GM18526 (cell line): ENCODE measurements around the gene MX2.
A peak's percentile ranks its signal among the peaks of the same experiment; 100 is the strongest.

Source experiments
- POLR2A ChIP-seq: IDR thresholded peaks from 3 replicates; pipeline ENCODE4 v1.6.1; 2011; ENCODE audit not compliant: insufficient read length; ENCODE audit errors: extremely low read depth

MX2 gene, protein sequence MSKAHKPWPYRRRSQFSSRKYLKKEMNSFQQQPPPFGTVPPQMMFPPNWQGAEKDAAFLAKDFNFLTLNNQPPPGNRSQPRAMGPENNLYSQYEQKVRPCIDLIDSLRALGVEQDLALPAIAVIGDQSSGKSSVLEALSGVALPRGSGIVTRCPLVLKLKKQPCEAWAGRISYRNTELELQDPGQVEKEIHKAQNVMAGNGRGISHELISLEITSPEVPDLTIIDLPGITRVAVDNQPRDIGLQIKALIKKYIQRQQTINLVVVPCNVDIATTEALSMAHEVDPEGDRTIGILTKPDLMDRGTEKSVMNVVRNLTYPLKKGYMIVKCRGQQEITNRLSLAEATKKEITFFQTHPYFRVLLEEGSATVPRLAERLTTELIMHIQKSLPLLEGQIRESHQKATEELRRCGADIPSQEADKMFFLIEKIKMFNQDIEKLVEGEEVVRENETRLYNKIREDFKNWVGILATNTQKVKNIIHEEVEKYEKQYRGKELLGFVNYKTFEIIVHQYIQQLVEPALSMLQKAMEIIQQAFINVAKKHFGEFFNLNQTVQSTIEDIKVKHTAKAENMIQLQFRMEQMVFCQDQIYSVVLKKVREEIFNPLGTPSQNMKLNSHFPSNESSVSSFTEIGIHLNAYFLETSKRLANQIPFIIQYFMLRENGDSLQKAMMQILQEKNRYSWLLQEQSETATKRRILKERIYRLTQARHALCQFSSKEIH

DNA sequence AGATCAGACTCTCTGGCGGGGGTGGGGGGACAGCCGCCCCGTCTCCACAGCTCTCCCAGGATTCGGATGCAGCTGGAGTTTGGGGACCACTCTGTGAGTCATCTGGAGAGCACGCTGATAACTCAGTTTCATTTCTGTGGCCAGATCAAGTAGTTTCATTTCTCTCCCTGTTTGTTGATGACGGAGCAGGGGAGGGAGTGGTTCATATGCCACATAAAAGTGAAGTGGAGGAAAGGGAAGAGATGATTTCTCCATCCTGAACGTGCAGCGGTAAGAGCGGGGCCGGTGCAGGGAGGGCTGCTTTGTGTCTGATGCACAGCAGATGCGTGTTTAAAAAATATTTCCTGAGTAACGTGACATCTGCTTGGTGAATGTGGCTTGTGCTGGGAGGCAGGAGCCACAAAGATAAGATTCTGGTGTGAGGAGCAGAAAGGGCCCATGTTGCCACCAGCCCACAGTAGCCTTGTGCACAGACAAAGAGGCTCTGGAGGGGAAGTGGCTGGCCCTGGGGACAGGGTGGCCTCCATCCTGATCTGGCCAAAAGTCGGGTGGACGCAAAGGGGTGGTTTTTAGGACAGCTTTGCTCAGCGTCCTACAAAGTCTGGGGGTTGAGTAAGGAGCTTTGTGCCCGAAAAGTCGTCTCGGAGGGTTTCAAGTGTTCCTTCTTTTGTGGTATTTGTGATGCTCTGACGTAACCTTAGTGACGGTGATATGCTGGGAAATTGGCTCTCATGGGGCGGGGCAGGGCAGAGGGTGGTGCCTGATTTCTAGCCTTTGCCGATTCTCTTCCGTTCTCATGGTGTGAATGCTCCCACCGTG lies at the start of gene MX2:
Gene MX2 (plus strand): TSS at position 242 of the 819 bp plus-strand sequence. CDS start 14,880 bp downstream, outside the sequence.
- peak; percentile 67 for TF ChIP-seq POLR2A

DNA sequence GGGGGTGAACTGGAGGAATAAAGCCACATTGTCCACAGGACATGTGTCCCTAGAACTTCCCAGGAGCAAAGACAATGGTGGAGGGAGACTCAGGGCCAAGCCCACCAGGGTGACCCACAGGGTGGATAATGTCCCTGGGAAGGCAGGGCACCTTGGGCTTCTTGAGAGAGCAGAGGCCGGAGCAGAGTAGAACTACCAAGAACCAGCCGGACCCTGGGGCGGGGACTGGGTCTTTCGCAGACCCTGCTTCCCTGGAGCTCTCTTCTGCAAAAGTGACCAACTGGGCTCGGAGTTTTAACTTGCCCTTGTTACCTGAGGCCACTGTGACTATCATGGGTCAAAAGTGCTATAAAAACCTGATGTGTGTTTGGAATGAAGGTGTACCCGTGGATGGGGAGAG lies 46.1 kb upstream of the MX2 start:
- no peak for TF ChIP-seq POLR2A

DNA sequence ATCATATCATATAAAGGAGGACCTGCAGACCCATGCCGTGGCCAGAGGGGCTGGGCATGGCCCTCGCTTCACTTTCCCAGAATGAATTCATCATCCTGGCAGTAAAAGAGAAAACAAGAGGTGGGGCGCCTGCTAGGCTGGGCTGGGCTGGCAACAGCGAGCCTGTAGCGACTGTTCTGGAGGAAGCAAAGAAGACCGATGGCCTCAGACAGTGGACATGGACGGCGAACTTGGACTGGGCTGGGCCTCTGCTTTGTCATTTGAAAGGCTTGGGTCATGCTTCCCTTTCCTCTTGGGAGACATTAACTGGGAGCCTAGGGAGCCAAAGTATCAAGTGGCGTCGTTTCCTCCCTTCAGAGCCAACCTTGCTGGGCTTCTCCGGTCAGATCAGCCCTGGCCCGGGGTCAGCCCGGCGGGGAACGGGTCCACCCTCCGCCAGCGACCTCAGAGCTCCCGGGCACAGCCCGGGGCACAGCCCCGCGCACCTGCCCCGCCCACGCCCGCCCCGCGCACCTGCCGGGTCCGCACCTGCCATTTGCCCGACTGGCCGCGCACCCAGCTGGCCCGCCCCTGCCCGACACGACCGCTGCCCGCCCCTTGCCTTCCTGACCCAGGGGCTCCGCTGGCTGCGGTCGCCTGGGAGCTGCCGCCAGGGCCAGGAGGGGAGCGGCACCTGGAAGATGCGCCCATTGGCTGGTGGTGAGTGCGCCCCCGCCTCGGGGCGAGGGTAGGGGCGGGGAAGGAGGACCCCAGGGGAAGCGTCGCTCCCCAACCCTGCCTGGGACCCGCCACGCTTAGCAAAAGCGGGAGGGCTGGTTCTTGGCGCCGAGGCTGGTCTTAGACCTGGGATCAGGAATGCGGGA lies 45.4 kb upstream of the MX2 start, which contains the start of gene FAM3B:
Gene FAM3B (plus strand): TSS at position 602 of the 863 bp plus-strand sequence. CDS start 79 bp downstream, at position 681.
- TF ChIP-seq POLR2A: no peak

DNA sequence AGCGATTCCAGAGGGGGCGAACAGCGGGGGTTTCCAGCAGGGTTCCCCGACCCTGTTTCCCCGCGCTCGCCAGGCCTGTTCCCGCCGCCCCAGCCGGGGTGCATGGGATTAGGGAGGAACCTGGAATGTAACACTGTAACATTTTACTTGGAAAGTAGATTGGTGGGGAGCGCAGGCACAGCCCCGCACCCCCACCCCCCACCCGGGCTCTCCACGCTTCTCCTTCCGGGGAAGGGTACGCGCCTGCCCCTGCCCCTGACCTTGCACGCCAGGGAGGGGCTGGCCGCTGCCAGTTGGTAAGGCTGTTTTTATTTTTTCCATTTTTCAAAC lies 44.8 kb upstream of the MX2 start:
- TF ChIP-seq POLR2A: no peak

DNA sequence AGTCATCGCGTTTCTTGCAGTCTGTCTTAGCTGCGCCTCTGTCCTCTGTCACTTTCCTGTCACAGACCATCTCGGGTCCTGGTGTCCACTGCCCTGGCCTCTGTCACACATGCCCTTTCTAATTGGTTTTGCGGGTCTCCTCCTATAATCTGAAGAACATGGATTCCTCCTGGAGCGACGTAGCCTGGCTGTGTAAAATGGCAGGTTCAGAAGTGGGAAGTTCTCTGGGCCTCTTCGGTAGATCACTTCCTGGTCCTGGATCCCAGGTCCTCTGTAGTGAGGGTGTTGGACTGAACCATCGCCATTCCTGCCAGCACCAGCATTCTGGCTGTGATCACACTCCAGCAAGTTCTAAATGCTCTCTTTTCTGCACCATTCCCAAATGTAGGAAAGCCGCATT lies 44.4 kb upstream of the MX2 start:
- TF ChIP-seq POLR2A: no peak

DNA sequence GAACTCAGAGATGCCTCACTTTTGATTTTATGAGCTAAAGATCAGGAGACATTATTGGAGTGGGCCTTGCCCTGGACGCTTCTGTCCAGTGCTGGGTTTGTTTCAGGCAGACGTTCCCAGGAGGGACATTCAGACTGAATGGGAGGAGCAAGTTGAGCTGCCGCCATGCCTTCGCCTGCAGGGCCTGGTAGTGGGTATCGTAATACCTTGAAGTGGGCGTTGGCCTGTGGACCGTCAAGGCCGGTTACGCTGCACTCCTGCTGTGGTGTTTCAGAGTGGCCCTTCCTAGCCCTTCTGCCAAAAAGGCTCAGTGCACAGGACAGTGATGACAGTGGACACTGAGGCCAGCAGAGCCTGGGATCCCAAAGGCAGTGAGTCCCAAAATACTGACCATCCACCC lies 43.6 kb upstream of the MX2 start:
- no peak for TF ChIP-seq POLR2A

DNA sequence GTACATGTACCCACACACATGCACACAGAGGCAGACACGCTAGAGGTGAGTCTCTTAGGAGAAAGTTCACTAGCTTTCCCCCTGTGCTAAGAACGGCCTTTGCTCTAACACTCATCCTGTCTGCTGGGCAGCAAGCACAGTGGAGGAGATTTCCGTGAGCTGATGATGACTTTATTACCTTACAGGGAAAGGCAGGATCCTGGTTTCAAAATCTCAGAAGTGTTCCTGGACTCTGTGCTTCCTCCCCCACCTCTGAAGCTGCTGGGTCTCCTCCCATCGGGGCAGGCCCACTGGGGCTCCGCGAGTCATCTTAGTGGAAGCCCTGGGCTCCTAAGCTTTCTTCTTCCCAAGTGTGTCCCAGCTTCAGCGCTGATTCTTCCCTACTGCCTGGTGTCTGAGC lies 42.6 kb upstream of the MX2 start:
- no peak for TF ChIP-seq POLR2A

DNA sequence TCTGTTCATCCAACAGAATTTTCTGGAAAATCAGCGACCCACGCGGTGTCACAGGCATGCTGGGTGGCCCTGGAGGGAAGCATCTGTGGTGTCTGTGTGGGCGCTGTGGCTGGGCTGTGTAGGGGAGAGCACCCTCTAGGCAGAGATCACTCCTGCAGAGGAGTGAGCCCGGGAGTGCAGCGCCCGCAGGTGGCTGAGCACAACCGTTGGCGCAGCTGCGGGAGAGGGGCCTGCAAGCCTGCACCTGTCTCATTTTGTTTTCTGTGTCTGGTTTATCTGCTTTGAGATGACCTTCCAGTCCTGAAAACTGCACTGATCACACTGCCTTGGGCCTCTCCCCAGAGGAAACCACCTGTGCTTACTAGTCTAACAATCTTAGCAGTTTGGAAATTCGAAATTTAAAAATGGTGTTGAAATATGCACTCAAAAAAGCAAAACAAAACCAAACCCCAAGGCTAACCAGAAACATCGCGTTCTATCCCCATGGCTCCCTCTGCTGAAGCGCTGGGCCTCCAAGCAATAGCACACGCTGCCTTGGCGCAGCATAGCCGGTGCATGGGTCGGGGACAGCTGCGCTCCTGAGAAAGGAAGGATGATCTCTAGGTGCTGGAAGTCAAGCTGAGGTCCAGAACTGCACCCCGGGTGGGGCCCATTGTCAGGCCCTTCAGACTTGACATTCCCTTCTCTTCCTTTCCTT lies 40.5 kb upstream of the MX2 start:
- no peak for TF ChIP-seq POLR2A

DNA sequence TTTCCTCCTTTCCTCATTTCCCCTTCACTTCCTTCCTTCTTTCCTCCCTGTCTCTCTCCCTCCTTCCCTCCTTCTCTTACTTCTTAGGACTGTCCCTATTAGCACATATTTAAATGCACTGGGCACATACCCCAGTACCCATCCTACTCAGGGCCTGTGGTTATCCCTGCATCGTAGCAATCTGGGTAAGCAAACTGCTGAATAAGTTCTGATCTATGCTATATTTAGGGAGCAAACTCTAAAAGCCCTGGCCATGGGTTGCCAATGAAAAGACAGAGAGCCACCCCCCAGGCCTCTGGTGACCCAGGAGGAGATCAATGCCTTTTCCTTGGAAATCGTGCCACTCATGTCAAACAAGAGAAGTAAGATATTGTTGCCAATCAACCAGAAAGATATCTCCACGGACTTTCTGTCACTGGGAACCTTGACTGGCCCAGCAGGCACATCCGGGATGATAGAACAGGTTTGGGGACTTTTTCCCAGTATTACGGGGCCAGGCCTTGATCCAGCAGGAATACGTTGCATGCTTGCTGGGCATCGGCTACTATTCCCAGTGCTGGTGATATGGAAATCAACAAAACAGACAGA lies 39.8 kb upstream of the MX2 start:
- TF ChIP-seq POLR2A: no peak

DNA sequence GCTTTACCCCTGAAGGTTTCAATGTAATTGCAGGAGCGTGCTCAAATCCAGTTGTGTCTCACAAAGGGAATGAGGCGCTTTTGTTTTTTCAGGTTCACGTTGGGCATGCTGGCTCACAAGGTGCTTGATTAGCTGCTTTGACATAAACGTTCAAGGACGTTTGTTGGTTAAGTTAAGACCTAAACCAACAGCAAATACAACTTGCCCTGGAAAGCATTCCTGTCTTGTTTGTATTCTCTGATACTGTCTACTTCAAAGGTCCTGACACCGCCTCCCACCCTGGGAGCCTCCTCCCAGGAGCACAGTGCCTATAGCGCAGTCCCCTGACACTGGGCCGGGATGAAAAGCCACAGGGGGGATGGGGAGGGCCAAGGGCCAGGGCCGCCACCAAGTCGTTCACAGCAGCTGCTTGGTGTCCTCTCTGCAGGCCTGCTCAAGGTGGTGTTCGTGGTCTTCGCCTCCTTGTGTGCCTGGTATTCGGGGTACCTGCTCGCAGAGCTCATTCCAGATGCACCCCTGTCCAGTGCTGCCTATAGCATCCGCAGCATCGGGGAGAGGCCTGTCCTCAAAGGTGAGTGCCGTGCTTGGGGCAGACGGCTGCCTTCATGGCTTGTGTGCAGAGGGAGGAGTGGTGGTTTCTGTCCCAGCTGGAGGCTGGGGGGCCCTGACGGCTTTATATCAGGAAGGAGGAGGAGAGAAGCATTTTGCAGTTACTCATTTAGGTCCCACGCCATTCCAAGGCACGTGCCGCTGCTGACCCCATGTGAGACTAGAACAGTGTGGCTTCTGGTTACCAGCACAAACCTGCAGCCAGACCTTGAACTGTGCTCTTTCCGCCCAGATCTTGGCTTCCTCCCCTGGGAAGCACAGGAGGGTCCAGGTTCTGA lies 39.1 kb upstream of the MX2 start:
- TF ChIP-seq POLR2A: no peak

DNA sequence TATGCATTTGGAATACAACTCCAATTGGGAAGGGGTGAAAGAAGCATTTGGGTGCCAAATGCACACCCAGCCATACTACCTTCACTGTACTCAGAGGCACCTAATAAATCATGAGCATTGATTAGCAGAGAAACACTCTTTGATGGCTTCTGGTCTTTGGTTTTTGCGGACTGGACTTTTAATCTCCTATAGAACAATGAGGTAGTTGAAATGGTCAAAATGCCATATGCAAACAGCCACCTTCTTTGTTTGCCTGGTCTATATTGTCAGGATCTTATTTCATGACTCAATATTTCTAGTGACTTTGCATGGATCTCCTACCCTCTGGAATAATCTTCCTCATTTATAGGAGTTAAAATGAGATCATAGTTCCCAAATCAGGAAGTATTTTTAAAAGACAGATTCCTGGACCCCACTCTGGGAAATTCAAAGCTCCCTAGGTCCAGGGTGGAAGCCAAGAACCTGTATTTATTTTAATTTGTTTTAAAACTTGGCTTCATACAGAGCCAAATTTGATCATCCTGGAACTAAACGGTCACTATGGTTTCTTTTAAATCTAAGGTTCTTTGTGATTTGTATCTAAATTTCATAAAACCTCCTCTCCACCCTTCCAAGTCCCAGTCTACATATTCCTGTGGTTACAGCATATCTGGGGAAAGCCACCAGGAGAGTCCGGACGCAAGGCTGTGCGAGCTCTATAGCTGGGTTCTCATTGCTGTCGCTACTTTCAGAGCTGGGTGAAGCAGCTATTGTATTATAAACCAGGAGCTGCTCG lies 36.5 kb upstream of the MX2 start:
- no peak for TF ChIP-seq POLR2A
